Activated CD4-positive, alpha-beta T cell treated with anti-CD3 and anti-CD28 coated beads, Interleukin-2, amount 50 U/mL, for 24 hours (primary cell): ENCODE data around the gene SBF1.
"Not testable (repeated sequence)": the region's sequence is repeated elsewhere in the genome, so short reads cannot be mapped to it uniquely, and the experiment has no call there.

ENCODE experiments used
- DNase-seq, 2 donors: peaks; one replicate each; pipeline ENCODE4 v3.0.0-alpha.2; 2020; ENCODE audit warnings: low read depth in 1 of 2, low spot score in 1 of 2

The SBF1 gene

DNA sequence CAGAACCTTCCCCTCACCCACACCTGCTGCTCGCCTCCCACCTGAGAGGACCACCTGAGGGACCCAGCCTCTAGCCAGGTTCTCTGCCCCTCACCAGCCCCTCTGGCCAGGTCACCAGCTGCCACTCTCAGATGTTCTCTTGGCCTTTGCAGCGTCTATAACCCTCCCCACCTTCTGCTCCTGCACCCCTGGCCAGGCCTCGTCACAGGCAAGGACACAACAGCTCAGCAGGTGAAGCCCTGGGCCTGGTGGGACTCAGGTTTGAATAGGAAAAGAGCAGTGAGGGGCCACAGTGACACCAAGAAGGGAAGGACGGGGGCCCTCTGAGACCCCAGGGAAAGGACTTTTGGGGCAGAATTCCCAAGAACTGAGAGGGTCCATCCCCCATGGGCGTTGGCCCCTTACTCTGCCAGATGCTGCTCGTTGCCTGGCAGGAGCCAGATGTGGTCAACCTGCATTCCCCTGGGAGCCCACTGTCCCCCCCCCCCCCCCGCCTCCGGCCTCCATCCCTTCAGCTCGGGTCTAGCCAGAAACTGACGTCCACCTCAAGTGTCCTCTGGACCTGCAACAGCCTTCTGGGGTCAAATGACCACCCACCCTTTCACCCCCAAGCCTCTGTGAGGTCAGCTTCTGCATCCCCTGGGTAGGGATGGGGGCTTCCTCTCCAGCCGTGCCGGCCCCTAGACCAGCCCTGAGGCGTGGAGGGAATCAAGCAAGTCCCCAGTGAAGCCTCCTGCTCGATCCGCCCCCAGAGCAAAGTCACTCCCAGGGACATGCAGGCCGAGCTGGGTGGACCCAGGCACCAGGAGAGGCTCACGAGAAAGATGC, 28.7 kb downstream of the SBF1 start:
- DNase-seq = no peak

DNA sequence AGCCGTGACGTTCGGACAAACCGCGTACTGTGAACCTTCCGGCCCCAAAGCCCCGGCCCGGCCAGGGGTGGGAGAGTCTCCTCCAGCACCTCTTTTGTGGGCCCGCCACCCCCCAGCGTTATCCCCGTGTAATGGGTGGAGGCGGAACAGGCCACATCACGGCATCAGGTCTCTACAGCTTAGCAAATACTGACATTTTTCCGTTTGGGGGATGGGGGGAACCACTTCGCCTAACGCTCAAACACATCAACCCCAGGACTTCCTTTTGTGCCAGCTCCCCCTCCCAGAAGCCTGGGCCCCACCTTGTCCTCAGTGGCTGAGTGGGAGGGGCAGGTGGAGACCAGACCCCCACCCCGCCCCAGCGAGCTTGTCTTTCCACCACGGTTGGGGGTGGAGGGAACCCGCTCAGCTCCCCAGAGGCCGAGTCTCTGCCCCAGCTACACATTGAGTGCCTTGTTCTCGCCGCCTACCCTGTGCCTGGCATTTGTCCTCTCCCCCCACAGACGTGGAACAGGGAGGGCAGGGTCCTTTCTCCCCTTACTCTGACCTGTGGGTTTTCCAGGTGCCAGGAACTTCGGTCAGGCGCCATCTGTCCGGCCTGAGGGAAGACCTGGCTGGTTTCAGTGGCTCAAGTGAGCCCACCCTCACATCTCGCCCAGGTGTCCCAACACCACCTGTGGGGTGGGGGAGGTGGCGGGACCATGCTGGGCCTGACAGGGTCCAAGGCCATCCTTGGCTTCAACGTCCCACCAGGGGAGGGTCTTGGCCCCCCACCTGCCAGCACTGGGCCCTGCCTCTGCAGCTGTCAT, 29.6 kb downstream of the SBF1 start:
- DNase-seq = no peak

DNA sequence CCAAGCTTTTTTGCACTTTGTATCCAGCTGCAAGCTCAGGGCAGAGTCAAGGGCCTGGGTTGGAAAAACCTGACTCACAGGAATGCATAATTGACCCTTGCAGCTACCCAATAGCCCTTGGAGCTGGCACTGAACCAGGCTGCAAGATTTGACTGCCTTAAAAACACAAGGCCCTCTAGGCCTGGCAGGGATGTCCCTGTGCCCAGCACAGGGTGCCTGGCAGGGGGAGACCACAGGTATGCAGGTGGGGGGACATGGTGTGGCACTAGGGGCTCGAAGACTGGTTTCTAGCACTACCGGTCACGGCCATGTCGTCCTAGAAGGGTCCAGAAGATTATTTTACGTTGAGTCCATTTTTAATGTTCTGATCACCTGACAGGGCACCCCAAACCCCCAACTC, 30.2 kb downstream of the SBF1 start:
- no peak for DNase-seq

DNA sequence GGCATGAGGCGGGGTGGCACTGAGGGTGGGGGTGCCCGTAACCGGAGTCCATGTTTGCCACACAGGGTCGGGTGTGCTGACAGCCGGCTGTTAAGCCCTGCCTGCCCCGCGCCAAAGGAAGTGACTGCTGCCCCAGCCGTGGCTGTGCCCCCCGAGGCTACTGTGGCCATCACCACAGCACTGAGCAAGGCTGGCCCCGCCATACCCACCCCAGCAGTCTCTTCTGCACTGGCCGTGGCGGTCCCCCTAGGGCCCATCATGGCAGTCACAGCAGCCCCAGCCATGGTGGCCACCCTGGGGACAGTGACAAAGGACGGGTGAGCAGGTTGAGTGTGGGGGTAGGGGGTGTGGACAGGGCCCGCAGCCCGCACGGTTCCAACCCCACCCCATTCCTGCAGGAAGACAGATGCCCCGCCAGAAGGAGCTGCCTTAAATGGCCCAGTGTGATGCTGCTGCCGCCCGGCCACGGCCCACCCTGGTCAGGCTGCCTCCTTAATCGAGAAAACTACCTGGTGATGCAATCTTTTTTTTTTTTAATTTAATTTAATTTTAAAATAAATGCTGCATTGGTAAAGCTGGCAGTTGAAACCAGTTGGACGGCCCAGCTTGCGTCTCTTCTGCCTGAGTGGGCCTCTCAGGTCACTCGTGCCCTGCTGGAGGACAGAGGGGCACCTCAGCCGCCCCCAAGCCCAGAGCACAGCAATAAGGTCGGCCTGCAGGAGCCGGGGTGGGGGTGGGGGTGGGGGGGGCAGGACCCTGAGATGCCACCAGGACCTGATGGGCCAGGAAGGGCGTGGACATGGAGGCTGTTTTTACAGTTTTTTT, 30.8 kb downstream of the SBF1 start:
- no peak for DNase-seq

DNA sequence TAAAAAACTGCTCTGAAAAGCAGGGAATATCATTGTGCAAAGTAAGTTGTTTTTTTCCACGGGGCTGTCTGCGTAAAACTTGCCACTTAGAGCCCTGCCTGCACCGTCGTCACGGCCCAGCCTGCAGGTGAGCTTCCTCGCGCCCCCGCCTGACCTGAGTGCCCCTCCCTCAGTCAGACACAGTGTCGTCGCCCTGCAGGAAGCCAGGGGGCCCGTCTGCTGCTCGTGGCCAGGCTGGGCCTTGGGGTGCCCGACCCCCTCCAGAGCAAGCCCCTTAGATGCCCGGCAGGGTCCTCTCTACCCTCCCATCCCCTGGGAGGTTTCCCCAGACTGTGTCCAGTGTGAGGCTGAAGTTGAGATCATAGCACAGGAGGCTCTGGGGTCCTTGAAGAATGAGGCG, 31.6 kb downstream of the SBF1 start:
- no peak for DNase-seq

DNA sequence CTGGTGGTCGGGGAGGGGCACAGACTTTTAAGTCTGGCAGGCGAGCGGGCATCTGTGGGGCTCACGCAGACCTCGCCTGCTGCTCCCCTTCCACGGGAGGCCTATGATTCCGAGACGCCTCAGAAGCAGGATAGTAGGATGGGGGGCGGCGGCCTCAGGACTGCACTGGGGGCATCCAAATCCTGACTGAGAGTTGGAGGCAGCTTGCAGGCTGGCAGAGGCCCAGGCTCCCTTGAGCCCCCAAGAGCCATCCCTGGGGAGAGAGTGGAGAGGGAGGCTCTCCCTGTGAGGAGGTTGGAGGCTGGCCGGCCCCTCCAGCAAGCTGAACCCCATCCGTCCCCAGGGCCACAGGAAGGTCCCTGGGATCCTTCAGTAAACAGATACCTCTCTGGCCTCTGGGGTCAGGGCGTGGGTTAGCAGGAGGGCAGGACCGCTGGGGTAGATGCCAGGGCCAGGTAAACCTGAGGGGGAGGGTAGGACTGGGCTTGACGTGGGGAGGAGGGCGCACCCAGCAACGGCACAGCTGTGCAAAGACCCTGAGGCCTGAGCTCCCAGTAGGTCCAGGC, 33.3 kb downstream of the SBF1 start:
- no peak for DNase-seq

DNA sequence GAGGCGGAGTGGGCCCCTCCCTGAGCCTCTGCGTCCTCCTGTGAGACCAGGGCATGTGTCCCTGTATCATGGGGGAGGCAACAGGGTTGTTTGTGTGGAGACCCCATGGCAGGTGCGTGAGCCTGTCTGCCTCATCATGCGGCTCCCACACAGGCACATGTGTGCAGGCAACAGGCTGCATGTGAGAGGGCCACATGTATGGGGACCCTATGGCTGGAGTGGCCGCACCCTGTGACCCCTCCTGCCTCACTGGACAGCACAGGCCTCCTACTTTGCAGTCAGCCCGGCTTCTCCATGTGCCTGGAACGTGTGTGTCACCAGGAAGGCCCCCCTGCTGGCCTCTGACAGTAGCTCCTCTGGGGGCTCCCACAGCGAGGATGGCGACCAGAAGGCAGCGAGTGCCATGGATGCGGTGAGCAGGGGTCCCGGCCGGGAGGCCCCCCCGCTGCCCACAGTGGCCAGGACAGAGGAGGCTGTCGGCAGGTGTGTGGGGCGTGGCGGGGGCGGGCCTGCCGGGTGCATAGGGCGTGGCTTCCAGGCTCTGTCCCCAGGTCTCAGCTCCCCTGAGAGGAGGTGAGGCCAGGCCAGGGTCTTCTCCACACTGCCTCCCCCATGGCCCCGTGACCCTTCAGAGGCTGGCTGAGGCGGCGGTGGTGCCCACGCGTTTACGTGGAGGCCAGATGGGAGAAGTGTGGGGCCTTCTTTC, 34.1 kb downstream of the SBF1 start:
- DNase-seq = no peak

DNA sequence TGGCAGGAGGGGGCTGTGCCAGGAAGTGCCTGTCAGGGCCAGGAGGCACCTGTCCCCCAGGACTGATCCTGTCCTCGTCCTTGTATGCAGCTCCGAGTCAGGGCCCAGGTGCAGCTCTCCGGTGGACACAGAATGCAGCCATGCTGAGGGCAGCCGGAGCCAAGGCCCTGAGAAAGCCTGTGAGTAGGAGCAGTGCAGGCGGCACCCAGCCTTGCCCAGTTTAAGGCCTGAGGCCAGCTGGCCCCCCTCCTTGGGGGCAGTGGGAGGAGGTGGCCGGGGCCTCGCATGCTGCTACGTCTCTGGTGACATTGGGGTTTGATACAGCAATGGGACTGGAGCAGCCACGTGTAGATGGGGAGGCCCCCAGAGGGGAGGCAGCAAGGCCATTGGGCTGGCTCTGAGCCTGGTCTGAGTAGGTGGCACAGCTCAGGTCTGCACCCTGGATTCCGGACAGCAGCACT, 34.9 kb downstream of the SBF1 start:
- no peak for DNase-seq

DNA sequence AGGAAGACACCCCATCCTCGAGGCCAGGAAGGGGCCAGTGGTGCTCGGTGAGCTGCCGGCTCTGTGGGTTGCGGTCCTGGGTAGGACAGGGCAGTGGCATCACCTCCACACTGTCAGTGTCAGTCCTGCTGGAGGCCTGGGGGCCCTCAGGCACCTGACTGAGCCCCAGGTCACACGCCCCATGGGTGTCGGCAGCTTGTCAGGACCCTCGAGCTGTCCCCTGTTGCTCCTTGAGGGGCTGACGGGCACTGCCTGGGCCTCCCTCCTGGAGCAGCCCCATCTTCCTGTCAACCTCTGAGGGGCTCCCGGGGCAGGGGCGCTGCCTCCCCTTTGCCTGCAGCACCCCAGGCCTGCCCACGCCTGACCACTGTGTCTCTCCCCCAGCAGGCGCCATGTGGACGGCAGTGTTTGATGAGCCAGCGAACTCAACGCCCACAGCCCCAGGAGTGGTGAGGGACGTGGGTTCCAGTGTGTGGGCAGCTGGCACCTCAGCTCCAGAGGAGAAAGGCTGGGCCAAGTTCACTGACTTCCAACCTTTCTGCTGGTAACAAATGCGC, 35.4 kb downstream of the SBF1 start:
- no peak for DNase-seq

DNA sequence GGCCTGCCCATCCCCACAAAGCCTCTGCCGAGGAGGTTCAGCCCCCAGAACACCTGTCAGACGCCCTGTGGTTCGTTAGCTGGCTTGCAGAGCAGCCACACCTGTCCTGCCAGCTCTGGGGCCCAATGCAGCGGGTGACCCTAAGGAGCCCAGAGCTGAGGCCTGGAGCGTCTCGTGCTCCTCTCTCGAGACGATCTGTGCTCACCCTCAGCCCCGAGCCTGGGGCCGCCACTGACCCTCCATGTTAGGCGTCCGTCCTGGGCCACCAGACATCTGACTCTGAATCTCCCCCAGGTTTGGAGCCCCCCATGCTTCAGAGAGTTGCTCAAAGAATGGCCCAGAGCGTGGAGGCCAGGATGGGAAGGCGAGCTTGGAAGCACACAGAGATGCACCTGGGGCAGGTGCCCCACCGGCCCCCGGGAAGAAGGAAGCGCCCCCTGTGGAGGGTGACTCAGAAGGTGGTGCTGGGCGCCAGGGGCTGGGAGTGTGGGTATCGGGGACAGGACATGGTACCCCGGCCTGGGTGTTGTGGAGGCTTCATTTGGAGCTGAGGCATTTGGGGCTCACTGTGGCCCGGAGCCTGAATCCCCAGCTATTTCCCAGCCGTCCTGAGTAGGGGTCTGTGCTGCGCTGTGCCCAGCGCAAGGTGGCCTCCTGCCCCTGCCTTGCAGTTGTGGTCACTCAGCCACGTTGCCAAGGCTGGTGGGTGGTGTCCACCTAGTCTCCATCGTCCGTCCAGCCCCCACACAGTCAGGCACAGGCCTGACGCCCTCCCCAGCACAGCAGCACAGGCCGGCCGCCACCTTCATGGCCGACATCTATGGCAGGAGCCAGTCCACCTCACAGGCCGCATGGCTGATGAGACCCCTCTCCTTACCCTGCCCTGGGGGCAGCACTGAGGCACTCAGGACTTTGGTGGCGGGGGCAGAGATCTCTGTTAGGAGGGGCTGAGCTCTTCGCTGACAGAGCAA, 36.2 kb downstream of the SBF1 start:
- no peak for DNase-seq

DNA sequence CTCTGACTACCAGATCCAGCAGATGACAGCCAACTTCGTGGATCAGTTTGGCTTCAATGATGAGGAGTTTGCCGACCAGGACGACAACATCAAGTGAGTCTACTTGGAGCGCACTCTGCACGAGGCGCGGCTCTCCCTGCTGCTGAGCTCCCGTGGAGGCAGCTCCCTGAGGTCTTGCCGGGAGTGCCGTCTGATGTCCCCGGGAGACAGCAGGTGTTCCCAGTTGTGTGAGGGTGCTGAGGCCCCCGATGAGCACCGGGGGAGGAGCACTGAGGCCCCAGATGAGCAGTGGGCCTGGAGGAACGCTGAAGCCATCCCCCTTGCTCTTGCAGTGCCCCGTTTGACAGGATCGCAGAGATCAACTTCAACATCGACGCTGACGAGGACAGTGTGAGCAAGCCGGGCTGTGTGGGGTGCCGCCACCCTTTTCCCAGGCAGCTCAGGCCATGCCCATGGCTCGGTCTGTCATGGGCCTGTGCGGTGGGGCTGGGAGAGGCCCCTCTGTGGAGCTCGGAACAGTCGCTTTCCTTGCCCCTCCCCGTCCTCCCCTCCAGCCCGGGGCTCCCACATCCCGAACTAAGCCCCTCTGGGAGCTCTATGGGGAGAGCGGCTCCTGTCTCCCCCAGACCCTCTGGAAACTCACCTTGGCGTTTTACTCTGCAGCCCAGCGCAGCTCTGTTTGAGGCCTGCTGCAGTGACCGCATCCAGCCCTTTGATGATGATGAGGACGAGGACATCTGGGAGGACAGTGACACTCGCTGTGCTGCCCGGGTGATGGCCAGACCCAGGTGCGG, 37.1 kb downstream of the SBF1 start:
- DNase-seq = no peak

DNA sequence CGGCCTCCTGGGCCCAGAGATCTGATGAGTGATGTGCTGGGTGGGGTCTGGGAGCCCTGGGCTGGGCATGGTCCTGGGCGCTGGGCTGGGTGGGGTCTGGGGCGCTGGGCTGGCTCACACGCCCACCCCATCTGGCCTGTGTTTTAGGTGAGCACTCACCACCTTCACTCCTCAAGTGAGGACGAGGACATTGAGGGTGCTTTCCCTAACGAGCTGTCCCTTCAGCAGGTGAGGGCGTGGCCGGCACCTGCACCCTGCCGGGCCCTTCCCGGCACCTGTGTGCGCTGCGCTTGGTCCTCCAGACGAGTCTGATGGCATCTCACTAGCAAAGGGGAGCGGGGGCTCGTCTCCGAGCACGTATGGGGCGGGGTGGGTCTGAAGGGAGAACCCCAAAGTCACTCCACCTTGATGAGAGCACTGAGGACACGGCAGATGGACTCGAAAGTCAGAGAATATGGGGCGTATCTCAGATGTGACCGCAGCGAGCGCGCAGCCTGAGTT, 37.9 kb downstream of the SBF1 start:
- no peak for DNase-seq

DNA sequence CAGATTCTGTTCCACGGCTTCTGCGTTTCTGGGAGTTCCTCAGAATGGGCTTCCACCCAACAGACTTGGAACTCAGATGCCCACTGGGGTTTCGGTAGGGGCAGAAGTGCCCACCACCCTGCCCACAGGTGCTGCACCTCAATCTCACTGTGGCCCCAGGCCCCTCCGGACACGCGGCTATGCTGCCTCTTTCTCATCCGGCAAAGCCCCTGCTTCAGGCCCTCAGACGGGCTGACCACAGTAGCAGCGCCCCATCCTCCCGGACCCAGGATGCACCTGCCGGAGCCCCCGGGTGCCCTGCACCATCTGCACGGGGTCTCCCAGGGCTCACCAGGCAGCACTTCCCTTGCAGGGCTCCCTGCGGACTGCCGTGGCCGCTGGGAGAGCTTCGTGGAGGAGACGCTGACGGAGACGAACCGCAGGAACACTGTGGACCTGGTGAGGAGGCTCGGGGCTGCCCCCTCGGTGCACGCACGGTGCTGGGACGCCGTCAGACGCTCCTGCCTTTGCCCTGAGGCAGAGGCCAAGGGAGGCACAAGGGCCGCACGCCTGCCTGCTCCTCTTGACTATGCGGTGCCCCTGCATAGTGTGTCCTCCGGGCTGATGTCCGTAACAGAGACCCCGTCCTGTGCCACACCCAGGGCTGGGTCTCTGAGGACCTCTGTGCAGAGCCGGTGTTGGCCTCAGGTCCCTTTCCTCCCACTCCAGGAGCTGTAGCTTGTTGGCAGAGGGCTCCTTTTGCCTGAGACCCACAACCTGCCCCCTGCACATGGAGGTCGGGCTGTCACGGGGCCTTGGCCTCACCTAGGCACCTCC, 38.6 kb downstream of the SBF1 start:
- no peak for DNase-seq

DNA sequence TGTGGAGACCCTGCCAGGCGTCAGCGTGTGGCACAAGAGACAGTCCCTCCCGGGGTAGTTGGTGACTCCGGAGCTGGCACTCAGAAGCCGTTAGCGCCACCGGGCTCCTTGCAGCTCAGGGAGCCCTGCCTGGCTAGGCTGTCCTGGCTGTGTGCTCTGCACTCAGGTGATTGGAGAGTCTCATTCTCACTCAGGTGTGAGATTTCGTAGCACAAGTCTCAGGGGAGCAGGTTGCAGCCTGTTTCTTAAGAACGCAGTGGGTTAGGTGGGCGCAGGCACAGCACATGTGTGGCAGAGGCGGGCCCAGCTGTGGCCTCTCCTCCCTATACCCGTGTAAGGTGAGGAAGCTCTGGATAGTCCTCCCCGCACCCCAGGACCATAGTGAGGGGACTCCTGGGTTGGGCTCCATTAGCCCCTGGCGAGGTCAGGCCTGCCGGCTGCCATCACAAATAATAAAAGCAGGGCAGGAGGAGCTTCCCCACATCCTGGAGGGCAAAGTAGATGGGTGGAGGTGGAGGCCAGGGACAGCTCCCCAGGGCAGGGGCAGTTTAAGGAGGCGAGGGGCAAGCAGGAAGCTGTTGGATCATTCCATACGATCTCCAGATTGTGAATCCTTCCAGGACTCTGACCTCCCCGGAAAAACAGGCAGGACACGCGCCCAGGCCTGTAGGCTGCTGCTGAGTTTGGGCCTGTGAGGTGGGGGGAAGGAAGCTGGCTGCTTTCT, 39.4 kb downstream of the SBF1 start:
- DNase-seq = no peak

DNA sequence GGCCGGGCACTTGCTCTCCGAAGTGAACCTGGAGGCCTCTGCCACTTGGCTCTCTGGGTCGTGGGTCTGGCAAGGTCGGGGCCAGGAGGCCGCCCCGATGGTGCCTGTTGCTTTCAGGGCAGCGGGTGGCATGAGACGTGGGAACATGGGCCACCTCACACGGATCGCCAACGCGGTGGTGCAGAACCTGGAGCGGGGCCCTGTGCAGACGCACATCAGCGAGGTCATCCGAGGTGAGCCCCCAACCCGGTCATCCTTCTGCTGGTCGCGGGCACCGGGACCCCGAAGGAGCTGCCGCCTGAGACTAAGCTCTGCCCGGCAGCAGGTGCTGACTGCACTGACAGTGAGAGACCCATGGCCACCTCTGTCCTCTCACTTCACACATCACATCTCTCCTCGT, 40.0 kb downstream of the SBF1 start:
- DNase-seq = no peak

DNA sequence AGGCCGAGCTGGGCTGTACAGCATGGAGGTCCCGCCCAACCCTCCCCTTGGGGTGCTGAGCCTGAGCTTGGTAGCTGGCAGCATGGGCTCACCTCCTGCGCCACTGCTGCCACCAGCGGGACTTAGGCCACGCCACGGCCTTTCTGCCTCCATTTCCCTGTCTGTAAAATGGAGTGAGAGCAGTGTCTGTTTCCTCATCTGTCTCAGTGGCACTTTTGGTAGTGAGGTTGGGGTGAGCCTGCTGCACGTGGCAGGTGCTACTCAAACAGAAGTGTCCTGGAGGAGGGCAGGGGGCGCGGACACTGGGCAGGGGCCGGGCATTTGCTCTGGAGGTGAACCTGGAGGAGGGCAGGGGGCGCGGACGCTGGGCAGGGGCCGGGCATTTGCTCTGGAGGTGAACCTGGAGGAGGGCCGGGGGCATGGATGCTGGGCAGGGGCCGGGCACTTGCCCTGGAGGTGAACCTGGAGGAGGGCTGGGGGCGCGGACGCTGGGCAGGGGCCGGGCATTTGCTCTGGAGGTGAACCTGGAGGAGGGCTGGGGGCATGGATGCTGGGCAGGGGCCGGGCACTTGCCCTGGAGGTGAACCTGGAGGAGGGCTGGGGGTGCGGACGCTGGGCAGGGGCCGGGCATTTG, 41.8 kb downstream of the SBF1 start:
- not testable (repeated sequence) for DNase-seq
